AG08395 (cell line): ENCODE measurements around the gene CDK10.

Source experiments
- DNase-seq: peaks from one replicate; pipeline ENCODE4 v3.0.0; 2012; ENCODE audit warnings: mixed read lengths, low spot score

CDK10 gene

DNA sequence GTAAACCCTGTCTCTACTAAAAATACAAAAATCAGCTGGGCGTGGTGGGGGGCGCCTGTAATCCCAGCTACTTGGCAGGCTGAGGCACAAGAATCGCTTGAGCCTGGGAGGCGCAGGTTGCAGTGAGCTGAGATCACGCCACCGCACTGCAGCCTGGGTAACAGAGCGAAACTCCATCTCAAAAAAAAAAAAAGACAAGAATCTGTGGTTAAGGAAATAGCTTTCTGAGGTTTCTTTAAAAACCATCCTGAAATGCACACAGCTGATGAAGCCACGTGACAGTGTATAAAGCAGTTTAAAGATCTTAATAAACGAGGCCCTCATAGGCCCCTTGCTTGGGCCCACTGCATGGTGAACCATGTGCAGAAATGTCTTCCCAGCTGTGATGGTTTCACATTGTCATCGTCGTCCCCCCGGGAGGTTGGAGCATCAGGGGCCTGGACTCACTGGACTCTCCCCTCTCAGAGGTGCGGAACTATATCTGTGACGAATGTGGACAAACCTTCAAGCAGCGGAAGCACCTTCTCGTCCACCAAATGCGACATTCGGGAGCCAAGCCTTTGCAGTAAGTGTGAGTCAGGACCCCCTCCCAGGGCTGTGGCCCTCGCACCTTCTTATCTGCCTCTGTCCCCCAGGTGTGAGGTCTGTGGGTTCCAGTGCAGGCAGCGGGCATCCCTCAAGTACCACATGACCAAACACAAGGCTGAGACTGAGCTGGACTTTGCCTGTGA is 51.0 kb downstream of the CDK10 start:
- DNase-seq, result no peak

DNA sequence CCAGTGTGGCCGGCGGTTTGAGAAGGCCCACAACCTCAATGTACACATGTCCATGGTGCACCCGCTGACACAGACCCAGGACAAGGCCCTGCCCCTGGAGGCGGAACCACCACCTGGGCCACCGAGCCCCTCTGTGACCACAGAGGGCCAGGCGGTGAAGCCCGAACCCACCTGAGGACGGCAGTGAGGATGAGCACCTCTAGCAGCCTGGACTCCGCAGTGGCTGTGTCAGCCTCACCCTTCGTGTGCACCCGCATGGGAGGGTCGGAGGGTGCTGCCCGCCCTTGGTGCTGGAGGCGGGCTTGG is 51.5 kb downstream of the CDK10 start:
- DNase-seq, result no peak

DNA sequence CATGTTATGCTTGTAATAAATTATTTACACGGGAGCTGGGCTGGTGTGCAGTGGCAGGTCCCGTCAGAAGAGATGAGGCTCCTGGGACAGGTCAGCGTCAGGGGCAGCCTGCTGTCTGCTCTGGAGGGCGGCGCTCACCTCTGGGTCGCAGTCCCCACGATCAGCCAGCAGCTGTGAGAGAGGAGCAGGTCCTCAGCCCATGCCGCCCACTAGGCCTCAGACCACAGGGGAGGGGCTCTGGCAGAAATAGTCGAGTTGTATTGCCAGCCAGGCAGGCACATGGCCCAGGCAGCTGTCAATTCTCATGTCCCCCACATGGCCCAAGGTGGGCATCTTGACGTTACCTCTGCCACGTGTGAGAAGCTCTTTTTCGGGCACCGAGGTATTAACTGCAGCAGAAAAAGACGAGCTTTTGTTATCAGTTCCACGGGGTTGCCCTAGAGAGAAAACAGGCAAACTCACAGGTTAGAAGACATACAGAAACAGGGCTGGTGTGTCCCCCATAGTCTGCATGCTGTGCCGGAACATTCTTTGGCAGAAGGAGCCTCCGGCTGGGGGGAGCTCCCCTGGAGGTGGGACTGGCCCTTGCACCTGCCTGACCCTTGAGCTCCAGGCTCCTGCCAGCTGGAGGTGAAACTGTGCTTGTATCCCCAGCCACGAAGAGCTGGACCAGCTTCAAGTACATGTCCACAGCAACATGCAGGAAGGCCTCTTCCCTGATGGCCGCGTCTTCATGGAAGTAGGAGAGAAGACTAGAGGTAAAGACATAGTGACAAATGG is 52.2 kb downstream of the CDK10 start:
- DNase-seq, result no peak

DNA sequence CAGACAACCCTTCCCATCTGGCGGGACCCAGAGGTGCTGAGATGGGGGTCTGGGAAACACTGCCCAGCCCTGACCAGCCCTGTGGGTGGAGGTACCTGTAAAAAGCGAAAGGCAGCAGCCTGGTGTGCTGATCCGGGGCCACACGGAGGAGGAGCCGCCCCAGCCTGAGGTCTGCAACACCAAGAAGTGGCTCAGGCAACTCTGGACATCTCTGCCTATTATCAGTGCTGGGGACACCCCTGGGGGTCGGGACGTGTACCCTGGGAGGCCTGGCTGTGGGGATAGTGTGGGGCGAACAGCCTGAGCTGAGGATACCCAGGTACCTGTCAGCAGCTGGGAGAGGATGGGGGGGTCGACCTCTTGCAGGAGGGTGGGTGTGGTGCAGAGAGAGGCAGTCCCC is 52.9 kb downstream of the CDK10 start:
- no peak for DNase-seq

DNA sequence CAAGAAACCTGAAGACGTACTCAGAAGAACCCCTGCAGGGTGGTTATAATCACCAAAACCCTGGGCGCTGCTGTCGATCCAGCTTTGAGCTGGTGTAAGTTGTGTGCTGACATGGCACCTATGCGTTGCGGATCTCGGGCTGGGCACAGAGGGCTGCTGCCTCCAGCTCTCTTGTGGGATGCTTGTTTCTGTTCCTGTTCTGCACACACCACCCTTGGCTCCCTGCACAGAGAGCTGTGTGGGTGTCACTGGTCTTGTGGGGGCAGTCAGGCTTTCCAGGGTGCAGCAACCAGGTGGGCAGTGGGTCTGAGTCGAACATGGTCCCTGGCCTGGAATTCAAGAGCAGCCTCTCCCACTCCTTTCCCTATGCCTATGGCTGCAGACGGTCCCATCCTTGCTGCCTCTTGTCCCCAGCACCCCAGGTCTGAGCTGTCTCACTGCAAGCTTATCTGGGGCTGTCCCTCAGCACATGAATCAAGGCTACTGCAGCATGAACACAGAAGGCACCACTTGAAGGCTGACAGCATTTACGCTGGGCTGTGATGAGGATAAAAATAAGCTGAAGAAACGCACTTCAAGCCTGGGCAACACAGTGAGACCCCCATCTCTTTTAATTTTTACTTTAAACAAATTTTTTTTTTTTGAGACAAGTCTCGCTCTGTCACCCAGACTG is 55.0 kb downstream of the CDK10 start:
- no peak for DNase-seq

DNA sequence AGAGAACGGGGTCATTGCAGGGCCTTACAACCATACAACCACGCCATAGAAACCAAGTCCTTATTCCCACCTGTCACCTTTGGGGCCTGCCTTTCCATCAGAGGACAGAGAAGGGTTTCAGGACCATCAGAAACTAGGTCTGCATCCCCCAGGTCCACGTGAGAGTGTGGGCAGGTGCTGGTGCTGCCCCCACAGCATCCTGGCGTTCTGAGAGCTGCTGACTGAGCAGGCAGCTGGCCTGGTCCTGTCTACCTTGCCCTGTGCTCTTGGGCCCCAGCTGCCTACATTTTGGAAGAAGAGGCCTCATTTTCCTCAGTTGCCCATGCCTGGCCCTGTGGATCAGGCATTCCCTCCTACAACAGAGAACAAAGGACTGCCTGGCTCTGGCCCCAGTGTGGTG is 56.5 kb downstream of the CDK10 start:
- DNase-seq, result no peak

DNA sequence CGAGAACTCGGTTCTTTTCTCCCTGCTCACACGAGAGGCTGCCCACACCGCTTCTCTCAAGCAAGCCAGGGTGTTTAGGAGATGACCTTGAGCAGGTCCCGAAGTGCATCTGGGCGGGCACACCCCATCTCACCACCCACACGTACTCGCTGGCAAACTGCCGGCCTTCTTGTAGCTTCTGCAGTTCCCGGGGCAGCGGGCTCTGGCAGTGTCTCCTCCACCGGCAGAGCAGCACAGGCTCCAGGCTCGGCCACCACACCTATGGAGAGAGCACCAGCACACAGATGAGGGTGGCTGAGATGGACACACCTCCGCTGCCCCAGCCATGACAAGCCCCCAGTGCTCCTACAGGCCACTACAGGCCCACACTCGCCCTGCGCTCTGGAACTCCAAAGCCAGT is 58.3 kb downstream of the CDK10 start:
- no peak for DNase-seq
